ENCODE measurements around the gene CNTLN. TPM values are rescaled to one million over a fixed set of nuclear protein-coding genes. Genes with fewer than 3 reads are reported as not detected.

The CNTLN gene
- total and polyA plus RNA-seq, 9 of the 15 experiments (the other 6 are each of a cell fraction or from before 2014, with no cell fraction given) = 0.08 TPM; not detected in 8

DNA sequence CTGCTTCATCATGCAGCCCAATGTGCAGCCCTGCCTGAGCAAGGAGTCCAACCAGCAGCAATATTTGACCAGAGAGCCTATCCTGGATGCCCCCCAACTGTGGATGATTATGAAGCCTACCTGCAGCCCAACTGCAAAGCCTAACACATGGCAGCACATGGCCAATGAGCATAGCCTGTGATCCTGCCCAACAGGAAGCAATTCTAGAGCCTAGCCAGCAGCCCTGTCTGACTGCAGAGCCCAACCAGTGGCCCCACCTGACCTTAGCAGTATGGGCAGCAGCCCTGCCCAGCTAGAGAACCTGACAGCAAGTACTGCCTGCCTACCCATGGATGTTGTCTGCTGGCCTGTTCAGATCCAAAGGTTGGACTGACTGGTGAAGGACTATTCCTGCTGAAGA lies 346.7 kb downstream of the CNTLN start:
- POLR2A ChIA-PET = no interaction called here
- in situ Hi-C loops (cut with MboI) (no loop called here), intact Hi-C loops (cut with micrococcal nuclease) (no loop called here)
- FAIRE-seq (no peak), DNase-seq (ENCODE audit: extremely low read depth in 1 of 4, low spot score in 3 of 4) (no peak), ATAC-seq (no peak)
- H3K27me3 ChIP-seq (ENCODE audit: control insufficient read depth in 2 of 2, insufficient read depth in 2 of 2, low read length in 2 of 2) = no peaks in the 10 kb centered on the region
- TF ChIP-seq RBM15 (IDR thresholded peaks at IDR 0.05; ENCODE audit: insufficient read depth, low read length) (no peak), TOE1 (IDR thresholded peaks at IDR 0.05; ENCODE audit: borderline replicate concordance) (no peak), TOE1 (CRISPR knock-in tag; IDR thresholded peaks at IDR 0.05; ENCODE audit: borderline replicate concordance, low read depth) (no peak), MYBL2 (IDR thresholded peaks at IDR 0.05; ENCODE audit: low read depth) (no peak), MYBL2 (CRISPR knock-in tag; IDR thresholded peaks at IDR 0.05; ENCODE audit: borderline replicate concordance) (no peak), TRIM25 (IDR thresholded peaks at IDR 0.05; ENCODE audit: borderline replicate concordance) (no peak), NR2F6 (CRISPR knock-in tag; IDR thresholded peaks at IDR 0.05) (no peak), PHF8 (IDR thresholded peaks at IDR 0.05; ENCODE audit: borderline replicate concordance, low read length) (no peak), POLR2AphosphoS2 (IDR thresholded peaks at IDR 0.05; ENCODE audit: low read length) (no peak), NELFE (IDR thresholded peaks at IDR 0.05; ENCODE audit: insufficient read depth, insufficient read length) (no peak), ZNF282 (CRISPR knock-in tag; IDR thresholded peaks at IDR 0.05) (no peak), ZBTB8A (IDR thresholded peaks at IDR 0.05; ENCODE audit: partially characterized antibody) (no peak)
- TF ChIP-seq, protein P1, sequence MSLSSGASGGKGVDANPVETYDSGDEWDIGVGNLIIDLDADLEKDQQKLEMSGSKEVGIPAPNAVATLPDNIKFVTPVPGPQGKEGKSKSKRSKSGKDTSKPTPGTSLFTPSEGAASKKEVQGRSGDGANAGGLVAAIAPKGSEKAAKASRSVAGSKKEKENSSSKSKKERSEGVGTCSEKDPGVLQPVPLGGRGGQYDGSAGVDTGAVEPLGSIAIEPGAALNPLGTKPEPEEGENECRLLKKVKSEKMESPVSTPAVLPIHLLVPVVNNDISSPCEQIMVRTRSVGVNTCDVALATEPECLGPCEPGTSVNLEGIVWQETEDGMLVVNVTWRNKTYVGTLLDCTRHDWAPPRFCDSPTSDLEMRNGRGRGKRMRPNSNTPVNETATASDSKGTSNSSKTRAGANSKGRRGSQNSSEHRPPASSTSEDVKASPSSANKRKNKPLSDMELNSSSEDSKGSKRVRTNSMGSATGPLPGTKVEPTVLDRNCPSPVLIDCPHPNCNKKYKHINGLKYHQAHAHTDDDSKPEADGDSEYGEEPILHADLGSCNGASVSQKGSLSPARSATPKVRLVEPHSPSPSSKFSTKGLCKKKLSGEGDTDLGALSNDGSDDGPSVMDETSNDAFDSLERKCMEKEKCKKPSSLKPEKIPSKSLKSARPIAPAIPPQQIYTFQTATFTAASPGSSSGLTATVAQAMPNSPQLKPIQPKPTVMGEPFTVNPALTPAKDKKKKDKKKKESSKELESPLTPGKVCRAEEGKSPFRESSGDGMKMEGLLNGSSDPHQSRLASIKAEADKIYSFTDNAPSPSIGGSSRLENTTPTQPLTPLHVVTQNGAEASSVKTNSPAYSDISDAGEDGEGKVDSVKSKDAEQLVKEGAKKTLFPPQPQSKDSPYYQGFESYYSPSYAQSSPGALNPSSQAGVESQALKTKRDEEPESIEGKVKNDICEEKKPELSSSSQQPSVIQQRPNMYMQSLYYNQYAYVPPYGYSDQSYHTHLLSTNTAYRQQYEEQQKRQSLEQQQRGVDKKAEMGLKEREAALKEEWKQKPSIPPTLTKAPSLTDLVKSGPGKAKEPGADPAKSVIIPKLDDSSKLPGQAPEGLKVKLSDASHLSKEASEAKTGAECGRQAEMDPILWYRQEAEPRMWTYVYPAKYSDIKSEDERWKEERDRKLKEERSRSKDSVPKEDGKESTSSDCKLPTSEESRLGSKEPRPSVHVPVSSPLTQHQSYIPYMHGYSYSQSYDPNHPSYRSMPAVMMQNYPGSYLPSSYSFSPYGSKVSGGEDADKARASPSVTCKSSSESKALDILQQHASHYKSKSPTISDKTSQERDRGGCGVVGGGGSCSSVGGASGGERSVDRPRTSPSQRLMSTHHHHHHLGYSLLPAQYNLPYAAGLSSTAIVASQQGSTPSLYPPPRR (CRISPR knock-in tag; IDR thresholded peaks at IDR 0.05; ENCODE audit: borderline replicate concordance) = no peak
- H2AFZ ChIP-seq (ENCODE audit: low read depth, low read length) = no peak overlapping the region
- H3K9ac ChIP-seq (ENCODE audit: insufficient read depth in 1 of 2, low read depth in 2 of 2, low read length in 2 of 2) = no peak overlapping the region
- no peak overlapping the region for H3K4me2 ChIP-seq (ENCODE audit: insufficient read depth, low read length)
- no peaks in the 10 kb centered on the region for H4K20me1 ChIP-seq (replicated peaks; ENCODE audit: control insufficient read depth, insufficient read depth, low read length)
- no peaks in the 10 kb centered on the region for H3K79me2 ChIP-seq (ENCODE audit: control insufficient read depth, insufficient read depth, low read length)
- no peak overlapping the region for H3K27ac ChIP-seq (ENCODE audit: extremely low read depth, low read depth, low read length)
- CTCF ChIA-PET (ENCODE audit: low intra/inter-chr PET ratio) = no interaction called here
- no peaks in the 10 kb centered on the region; the same call in 1 of the 2 replicates for H3K9me3 ChIP-seq (replicated peaks; ENCODE audit: control insufficient read depth, insufficient read depth, low read depth, low read length)
- no peak overlapping the region for H3K4me3 ChIP-seq
- H3K4me1 ChIP-seq (replicated peaks in 1 of 2; ENCODE audit: control insufficient read depth in 2 of 2, insufficient read depth in 2 of 2, low read length in 2 of 2) = no peaks in the 10 kb centered on the region
- H3K9me1 ChIP-seq (ENCODE audit: control insufficient read depth, insufficient read depth, low read length) = no peaks in the 10 kb centered on the region
- no TSS peak for BruUV-seq (replicated peaks)
- H3K36me3 ChIP-seq (ENCODE audit: control insufficient read depth, insufficient read depth, low read length) = no peaks in the 10 kb centered on the region
